ENCODE measurements around the gene LDLRAP1. TPM values are rescaled to one million over a fixed set of nuclear protein-coding genes. Genes with fewer than 3 reads are reported as not detected.

Gene LDLRAP1
- total and polyA plus RNA-seq, 2 donors (not counting 3 experiments of a cell fraction or from before 2014, with no cell fraction given), result 23.1 to 24.7 TPM

DNA sequence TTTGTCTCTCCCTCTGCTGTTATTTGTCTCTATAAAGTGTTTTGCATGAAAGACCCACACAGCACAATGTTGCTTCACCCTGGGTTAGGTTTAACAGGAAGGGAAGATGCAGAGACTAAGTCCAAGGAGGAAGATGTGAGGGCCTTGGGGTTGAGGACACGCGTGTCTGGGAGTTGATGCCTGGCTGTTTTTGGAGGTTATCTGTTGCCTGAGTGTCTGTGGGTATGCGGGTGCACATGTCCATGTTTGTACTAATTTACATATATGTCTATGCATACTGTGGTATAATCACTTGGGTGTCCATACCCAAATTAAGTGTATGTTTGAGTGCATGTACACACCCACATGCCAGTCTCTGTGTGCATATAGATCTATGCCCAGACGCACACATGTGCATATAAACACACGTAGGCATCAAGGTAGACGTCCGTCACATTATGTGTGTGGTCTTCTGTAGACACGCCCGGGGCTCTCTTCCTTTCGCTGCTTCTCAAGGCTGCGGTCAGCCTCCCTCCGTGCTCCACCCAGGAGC lies 72.2 kb downstream of the LDLRAP1 start:
- H3K9me3 ChIP-seq (replicated peaks; ENCODE audit: control insufficient read depth, insufficient read depth, low read length), result no peaks in the 10 kb centered on the region
- no peaks in the 10 kb centered on the region for H4K20me1 ChIP-seq (replicated peaks; ENCODE audit: control insufficient read depth, extremely low read depth, insufficient read depth, low read length)
- POLR2A ChIA-PET, result no interaction called here
- peak overlapping the region; percentile 23 to 35 (median 31) for H3K4me3 ChIP-seq (replicated peaks in 1 of 3; ENCODE audit: insufficient read depth in 1 of 3, low read depth in 1 of 3, low read length in 3 of 3)
- no peak for TF ChIP-seq EZH2 (IDR thresholded peaks at IDR 0.05; ENCODE audit: borderline replicate concordance, low read depth, low read length, severe bottlenecking)
- TF ChIP-seq FOS (IDR thresholded peaks at IDR 0.05; ENCODE audit: borderline replicate concordance, insufficient read depth, low read length), result no peak
- no peak for TF ChIP-seq JUN (IDR thresholded peaks at IDR 0.05; ENCODE audit: borderline replicate concordance, insufficient read depth, insufficient read length, low read depth)
- no peak for TF ChIP-seq GATA2 (IDR thresholded peaks at IDR 0.05; ENCODE audit: insufficient read depth, insufficient read length, low read depth, low read length)
- no peak for TF ChIP-seq MAX (IDR thresholded peaks at IDR 0.05; ENCODE audit: insufficient read depth, insufficient read length)
- TF ChIP-seq, protein P1, sequence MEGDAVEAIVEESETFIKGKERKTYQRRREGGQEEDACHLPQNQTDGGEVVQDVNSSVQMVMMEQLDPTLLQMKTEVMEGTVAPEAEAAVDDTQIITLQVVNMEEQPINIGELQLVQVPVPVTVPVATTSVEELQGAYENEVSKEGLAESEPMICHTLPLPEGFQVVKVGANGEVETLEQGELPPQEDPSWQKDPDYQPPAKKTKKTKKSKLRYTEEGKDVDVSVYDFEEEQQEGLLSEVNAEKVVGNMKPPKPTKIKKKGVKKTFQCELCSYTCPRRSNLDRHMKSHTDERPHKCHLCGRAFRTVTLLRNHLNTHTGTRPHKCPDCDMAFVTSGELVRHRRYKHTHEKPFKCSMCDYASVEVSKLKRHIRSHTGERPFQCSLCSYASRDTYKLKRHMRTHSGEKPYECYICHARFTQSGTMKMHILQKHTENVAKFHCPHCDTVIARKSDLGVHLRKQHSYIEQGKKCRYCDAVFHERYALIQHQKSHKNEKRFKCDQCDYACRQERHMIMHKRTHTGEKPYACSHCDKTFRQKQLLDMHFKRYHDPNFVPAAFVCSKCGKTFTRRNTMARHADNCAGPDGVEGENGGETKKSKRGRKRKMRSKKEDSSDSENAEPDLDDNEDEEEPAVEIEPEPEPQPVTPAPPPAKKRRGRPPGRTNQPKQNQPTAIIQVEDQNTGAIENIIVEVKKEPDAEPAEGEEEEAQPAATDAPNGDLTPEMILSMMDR (IDR thresholded peaks at IDR 0.05; ENCODE audit: extremely low read depth in 1 of 2, insufficient read depth in 1 of 2, low read depth in 1 of 2, low read length in 2 of 2), result no peak
- no peak for TF ChIP-seq POLR2AphosphoS5 (IDR thresholded peaks at IDR 0.05; ENCODE audit: insufficient read depth, low read depth, low read length)
- TF ChIP-seq POLR2A (IDR thresholded peaks at IDR 0.05; ENCODE audit: low read depth, low read length), result no peak
- TF ChIP-seq MYC (IDR thresholded peaks at IDR 0.05; ENCODE audit: low read depth, low read length), result no peak
- FAIRE-seq, result no peak
- H3K27me3 ChIP-seq (ENCODE audit: control insufficient read depth in 2 of 2, insufficient read depth in 2 of 2, low read length in 2 of 2), result peaks cover 52 to 53% of the 10 kb centered on the region in 2 experiments
- peak overlapping the region; percentile 95 for H2AFZ ChIP-seq (ENCODE audit: low read depth, low read length)
- DNase-seq (ENCODE audit: low read depth, low spot score), result peak; percentile 21
- no peak overlapping the region for H3K27ac ChIP-seq (ENCODE audit: insufficient read depth, low read depth, low read length)
- CTCF ChIA-PET, result interaction anchor here (1.3 to 2.0 kb wide), 2 partner anchors 99 to 194 kb away, joined by 3 to 7 read pairs; no protein-coding TSS in a partner anchor
- no peaks in the 10 kb centered on the region for H3K36me3 ChIP-seq (ENCODE audit: control insufficient read depth in 2 of 2, extremely low read depth in 1 of 2, insufficient read depth in 2 of 2, low read length in 2 of 2)
- dilution Hi-C loops (cut with MboI; ENCODE audit: extremely low pct_ligation_motif_present, low sequenced_read_pairs) (no loop called here), intact Hi-C loops (cut with micrococcal nuclease) (loop anchor here (1.0 to 2.0 kb wide), 2 partner anchors 73 to 183 kb away; partner anchors contain the start of gene LDLRAP1)
- H3K9ac ChIP-seq (replicated peaks; ENCODE audit: extremely low read depth, insufficient read depth, low read length), result no peak overlapping the region
- BruUV-seq (replicated peaks), result no TSS peak
- H3K9me1 ChIP-seq (replicated peaks; ENCODE audit: control insufficient read depth, extremely low read depth, insufficient read depth, low read length), result no peaks in the 10 kb centered on the region
- no peaks in the 10 kb centered on the region for H3K79me2 ChIP-seq (ENCODE audit: control insufficient read depth, insufficient read depth, low read length)
- peak overlapping the region; percentile 52 for H3K4me2 ChIP-seq (ENCODE audit: insufficient read depth, low read length)
- H3K4me1 ChIP-seq (ENCODE audit: control insufficient read depth, extremely low read depth, insufficient read depth, low read length), result peaks cover 7% of the 10 kb centered on the region

Data from endothelial cell of umbilical vein (primary cell).